Putamen (tissue), 1 donor: Measurements from ENCODE around the gene EPHB1.
A peak's percentile ranks its signal among the peaks of the same experiment; 100 is the strongest.
"Not testable (repeated sequence)": the region's sequence is repeated elsewhere in the genome, so short reads cannot be mapped to it uniquely, and the experiment has no call there.

Source experiments
- DNase-seq: peaks from one replicate; pipeline ENCODE4 v3.0.0-alpha.2; 2016; ENCODE audit warnings: low spot score

Gene EPHB1

GRCh38 chr3:135050536-135050935 lies 255.5 kb downstream of the EPHB1 start:
- DNase-seq, result no peak

DNA sequence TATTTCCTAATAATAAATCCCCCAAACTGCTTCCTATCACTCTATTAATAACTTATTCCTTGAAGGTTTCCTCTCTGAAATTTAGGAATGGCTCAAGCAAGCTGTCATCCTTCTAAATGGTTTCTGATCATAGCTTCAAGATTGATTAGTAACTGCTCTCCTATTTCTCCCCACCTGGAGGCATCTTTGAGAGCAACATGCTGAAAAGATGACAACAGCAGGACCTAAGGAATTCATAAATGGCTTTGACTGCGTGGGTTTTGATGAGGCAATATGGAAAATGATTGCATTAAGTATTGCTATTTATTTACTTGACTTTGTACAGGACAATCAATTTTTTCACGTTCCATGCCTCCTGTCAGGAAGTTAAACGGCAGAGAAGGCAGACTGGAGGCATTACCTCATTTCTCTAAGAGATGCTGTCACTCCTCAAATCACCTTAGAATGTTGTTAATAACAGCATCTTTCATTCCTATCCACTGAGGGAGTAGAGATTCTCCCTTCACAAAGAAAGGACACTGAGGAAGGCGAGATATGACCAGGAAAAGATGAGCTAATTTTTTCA lies 256.4 kb downstream of the EPHB1 start:
- no peak for DNase-seq

DNA sequence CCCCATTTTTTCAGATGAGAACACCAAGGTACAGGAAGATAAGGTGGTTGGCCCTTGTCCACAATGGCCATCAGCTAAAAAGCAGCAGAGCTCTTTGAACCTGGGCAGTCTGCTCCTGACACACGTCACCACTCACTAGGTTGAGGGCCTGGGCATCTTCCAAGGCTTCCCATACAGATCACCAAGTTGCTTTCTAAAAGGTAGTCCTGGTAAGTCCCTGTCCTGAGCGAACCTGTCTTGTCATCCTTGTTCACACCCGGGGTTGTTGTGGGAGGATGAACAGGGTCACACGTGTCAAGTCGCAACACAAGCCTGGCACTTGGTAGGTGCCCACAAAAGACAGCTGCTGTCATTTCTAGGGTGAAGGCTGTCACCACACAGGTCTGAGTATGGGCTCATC lies 260.4 kb downstream of the EPHB1 start:
- no peak for DNase-seq

DNA sequence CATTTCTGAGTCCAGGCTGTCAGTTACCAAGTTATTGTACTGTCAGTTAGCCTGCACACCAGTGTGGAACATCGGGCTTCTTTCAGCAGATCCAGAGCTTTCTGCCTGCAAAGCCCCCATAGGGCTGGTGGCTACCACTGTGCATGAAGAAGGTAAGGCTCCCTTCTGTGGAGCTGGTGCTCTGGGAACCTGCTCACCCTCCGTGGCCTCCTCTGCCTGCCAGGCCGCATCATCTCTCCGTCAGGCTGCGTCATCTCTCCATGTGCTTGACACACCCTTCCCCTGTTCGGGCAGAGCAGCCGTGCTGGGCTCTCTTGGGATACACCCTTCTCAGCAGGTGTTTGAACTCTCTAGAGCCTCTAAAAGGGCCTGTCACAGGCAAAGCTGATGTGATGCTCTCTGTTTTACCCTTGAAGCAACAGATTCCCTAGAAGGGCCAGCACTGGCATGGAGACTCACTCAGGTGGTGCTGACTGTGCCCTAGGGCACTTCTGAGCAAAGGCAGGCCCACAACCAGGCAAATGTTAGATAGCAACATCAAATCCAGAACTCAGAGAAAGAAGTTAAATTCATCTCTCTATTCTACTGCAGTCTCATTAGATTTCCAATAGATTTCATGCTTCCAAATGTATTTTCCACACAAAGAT lies 261.1 kb downstream of the EPHB1 start:
- no peak for DNase-seq

DNA sequence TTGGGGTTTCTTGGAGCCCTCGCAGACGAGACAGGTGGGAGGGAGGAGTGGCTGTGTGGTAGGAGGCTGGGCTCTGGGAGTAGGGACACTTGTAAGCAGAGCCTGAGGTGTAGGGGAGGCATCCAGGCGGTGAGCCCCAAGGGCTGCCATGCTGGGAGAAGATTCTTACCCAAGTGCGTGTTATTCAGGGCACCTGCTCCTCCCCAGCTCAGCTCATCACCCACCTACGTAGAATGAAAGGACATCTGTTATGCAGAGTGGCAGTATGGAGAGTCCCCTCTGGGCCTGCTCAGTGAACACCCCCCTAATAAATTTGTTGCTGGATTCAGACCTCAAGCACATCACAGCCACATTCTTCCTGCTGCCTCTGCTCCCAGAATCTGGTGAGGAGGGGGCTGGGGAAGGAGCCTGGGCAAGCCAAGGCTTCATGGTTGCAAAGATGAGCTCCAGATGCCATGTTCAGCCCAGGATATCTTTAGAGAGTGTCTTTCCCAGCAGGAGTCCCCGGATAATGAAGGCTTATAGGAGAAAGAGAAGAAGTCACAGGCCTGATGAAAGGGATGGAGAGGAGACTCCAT lies 261.8 kb downstream of the EPHB1 start:
- DNase-seq, result no peak

DNA sequence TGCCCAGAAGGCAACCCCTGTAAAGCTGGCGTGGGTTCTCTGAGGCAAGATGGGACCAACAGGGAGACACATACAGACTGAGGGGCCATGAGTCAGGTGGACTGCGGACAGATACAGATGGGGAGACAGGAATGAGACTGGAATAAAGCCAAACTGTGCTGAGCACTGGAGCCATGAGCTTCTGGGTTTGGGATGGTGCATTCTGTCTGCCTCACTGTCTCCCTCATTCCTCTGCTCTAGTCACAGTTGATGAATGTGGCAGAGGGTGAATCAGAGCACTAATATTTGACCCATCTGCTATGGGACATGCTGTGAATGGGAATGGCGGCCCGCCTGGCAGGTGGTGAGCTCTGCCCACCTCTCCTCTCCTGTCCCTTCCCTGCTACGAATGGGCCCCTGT lies 262.9 kb downstream of the EPHB1 start:
- DNase-seq, result no peak

GRCh38 chr3:135059580-135059979 lies 264.5 kb downstream of the EPHB1 start:
- no peak for DNase-seq

DNA sequence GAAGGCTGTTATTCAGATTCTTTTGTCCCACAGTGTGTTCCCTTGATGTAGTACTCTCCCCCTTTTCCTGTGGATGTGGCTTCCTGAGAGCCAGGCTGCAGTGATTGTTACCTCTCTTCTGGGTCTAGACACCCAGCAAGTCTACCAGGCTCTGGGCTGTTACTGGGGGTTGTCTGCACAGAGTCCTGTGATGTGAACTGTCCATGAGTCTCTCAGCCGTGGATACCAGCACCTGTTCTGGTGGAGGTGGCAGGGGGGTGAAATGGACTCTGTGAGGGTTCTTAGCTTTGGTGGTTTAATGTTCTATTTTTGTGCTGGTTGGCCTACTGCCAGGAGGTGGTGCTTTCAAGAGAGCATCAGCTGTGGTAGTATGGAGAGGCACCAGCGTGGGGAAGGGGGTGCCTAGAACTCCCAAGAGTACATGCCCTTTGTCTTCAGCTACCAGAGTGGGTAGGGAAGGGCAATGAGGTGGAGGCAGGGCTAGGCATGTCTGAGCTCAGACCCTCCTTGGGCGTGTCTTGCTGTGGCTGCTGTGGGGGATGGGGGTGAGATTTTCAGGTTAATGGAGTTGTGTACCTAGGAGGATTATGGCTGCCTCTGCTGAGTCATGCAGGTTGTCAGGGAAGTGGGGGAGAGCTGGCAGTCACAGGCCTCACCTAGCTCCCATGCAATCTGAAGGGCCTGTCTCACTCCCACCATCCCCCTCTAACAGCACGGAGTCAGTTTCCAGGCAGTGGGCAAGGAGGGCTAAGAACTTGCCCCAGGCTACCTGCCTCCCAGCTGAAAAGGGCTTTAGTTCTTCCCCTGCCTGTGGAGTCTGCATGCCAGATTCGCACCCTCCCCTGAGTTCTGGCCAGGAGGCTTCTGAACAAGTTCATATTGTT lies 272.0 kb downstream of the EPHB1 start:
- not testable (repeated sequence) for DNase-seq

GRCh38 chr3:135068011-135068410 lies 273.0 kb downstream of the EPHB1 start:
- no peak for DNase-seq

DNA sequence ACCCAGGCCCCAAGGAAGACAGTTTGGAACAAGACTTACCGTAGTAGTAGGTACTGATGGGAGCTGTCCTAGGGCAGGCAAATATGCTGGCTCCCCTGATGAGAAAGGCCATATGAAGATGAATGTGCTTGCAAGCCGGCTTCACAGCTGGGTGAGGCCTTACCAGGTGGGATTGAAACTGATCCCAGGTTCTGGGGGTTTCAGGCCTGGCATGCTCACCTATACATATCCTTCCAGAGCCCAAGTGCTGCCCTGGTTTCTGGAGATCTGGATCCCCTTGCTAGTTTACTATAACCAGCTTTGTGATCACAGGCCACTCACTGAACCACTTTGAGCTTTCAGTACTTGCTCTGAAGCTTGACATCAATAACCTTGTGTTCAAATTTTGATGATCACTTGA lies 274.3 kb downstream of the EPHB1 start:
- no peak for DNase-seq

GRCh38 chr3:135071483-135071882 lies 276.4 kb downstream of the EPHB1 start:
- DNase-seq, result no peak

DNA sequence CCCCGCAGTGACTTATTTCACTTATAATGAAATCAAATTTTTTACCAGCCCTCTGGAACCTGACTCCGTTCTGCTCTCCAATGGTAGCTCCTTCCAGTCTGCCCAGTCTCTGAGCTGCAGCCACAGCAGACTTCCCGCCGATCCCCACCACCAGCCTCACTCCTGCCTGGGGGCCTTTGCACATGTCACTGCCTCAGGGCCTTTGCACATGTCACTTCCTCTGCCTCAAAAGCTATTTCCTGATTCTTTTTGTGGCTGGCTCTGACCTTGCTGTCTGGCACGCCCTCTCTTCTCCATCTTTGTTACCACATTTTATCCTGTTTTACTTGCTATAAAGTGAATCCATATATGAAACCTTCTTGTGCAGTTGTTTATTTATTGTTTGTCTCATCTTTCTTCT lies 277.4 kb downstream of the EPHB1 start:
- no peak for DNase-seq

DNA sequence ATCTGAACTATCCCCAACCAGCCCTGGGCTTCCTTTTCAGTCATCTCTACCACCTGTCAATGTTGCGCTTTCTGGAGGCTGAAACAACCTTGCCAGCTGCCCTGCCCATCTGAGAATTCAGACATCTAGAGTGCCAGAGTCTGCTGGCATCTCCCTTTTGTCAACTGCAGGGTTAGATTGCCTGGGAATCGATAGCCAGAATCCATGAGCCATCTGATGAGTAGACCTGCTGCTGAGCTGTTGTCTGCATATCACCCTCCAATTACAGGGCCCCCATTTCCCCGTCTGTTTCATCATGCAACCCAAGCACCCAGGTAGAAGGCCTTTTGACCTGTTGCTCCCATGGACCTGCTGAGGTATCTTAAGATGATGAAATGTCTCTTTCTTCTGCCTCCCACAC lies 280.1 kb downstream of the EPHB1 start:
- no peak for DNase-seq

- no peak for DNase-seq
Observed at GRCh38 chr3:135076341-135076740, 281.3 kb downstream of the EPHB1 start.

GRCh38 chr3:135077186-135077585 lies 282.1 kb downstream of the EPHB1 start:
- DNase-seq, result no peak

DNA sequence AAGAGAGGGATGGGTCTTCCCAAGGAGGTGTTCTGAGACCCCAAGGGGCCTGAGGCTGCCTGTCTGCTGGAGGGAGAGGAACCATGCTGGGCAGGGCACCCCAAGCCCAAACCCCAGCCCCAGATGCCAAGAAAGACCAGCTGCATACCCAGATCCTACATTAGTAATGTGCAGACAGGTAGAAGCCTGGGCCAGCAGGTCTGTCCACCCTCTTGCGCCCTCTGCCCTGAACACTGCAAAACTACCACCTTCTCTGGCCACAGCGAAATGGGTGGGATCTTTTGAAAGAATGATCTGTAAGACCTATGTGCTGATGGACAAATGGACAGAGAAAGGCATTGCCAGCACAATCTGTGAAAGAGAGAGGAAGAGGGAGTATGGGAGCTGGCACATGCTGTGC lies 283.2 kb downstream of the EPHB1 start:
- DNase-seq, result no peak

GRCh38 chr3:135079095-135079494 lies 284.0 kb downstream of the EPHB1 start:
- no peak for DNase-seq

DNA sequence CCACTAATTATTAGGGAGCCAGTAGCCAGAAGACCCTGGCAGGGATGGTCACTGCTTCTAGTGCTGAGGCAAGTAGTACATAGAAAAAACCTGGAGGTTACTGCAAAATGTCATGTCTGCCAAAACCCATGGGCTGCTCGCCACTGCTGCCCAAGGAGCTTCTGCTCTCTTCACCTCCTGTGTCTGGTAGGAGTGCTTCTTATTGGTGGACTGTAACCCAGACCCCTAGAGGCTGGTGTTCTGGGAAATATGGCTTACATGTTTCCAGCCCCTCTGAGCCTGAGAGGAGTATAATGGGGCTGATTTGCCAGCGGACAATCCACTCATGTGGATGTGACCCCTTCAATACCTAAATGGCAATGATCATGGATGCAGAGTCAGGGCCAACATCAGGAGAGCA lies 286.4 kb downstream of the EPHB1 start:
- no peak for DNase-seq

DNA sequence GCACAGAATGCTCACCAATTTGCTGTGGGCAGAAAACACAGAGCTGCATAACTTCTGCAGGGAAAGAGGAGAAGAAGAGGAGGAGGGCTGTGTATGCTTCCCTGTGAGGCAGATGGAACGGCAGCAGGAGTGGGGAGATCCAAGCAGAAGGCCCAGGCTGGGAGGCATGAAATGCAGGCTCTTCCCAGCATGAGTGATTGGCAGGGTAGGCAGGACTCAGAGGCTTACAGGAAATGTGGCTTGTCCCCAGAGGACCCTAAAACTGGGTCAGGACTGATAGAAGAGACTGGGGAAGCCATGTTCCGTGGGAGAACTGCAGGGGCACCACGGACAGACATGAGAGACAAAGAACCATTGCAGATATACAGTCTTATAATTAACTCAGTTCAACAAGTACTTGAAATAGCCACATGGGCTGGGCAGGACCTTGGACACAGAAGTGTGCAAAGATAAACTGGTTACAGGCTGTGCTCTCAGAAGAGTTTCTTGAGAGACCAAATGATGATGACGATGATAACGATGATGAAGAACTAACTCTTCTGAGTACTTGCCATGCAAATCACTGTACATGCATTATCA lies 286.9 kb downstream of the EPHB1 start:
- no peak for DNase-seq

DNA sequence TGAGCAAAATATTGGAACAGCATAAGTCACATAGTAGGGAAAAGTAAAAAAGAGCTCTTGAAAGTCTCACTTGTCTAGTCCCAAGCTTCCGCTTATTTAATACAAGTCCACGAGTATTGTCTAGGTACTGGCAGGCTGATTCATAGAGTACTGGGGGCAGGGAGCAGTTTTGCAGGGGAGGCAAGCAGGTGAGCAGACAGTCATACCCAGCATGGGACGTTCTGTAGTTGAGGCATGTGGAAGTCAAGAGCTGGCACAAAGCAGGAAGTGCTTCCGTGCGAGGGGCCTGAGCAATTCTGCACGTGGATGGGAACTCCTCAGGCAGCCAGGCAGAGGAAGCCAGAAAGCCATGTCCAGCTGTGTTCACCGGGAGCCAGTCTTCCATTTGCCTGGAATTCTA lies 287.6 kb downstream of the EPHB1 start:
- no peak for DNase-seq

GRCh38 chr3:135083179-135083578 lies 288.1 kb downstream of the EPHB1 start:
- peak; percentile 15 for DNase-seq

GRCh38 chr3:135083756-135084155 lies 288.7 kb downstream of the EPHB1 start:
- DNase-seq, result peak; percentile 65

GRCh38 chr3:135084405-135084804 lies 289.3 kb downstream of the EPHB1 start:
- peak; percentile 28 for DNase-seq
